GM21515 (cell line): ENCODE data around the gene GPATCH3.
"Not testable (repeated sequence)": the region's sequence is repeated elsewhere in the genome, so short reads cannot be mapped to it uniquely, and the experiment has no call there.

Experiments used
- ATAC-seq: cut with Tn5 transposase; IDR thresholded peaks from one replicate; pipeline ENCODE4 v1.9.1; 2021; ENCODE audit not compliant: unreplicated experiment

GPATCH3 gene, protein sequence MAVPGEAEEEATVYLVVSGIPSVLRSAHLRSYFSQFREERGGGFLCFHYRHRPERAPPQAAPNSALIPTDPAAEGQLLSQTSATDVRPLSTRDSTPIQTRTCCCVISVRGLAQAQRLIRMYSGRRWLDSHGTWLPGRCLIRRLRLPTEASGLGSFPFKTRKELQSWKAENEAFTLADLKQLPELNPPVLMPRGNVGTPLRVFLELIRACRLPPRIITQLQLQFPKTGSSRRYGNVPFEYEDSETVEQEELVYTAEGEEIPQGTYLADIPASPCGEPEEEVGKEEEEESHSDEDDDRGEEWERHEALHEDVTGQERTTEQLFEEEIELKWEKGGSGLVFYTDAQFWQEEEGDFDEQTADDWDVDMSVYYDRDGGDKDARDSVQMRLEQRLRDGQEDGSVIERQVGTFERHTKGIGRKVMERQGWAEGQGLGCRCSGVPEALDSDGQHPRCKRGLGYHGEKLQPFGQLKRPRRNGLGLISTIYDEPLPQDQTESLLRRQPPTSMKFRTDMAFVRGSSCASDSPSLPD

DNA sequence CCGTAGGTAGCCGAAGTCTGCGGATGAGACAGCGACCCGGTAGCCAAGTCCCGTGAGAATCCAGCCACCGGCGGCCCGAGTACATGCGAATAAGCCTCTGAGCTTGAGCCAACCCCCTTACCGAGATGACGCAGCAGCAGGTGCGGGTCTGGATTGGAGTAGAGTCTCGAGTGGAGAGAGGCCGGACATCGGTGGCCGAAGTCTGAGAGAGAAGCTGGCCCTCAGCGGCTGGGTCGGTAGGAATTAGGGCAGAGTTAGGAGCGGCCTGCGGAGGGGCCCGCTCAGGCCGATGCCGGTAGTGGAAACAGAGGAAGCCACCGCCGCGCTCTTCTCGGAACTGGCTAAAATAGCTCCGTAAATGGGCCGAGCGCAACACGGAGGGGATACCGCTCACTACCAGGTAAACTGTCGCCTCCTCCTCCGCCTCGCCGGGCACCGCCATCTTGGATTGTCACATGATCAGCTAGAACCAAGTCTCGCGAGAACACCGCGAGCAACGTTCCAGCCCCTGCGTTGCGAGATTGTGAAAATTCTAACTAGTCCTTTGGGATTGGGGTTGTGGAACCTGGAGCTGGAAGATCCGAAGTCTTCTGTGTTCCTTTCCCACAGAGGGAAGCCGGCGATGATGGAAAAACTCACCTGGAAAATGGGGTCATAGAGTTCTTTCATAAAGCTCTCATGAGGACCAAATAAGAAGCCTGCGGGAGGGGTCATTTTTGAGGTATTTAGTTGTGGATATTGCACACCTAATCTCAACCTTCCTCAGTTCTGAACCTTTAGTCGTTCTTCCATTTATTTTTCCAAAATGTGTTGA is at the start of gene GPATCH3:
Gene GPATCH3 (minus strand): TSS at position 467 of the 814 bp plus-strand sequence. CDS start 25 bp downstream, at position 442.
- peak; percentile 85 for ATAC-seq

DNA sequence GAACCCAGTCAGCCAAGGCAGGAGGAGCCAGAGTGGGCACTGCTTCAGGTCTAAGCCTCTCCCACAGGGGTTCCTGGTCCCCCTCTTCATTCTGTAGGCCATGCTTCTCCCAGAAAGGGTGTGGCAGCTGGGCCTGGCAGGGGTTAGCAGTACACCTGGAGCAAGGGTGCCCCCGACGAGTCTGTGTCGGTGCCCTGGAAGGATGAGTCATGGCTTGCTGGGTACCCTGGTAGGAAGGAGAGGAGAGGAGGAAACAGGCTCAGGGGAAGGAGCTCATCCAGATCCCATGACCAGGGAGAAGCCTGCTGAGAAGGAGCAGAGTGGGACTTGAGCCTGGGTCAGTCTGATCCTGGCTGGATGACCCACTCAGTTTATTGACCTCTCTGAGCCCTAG is 49.7 kb upstream of the GPATCH3 start:
- no peak for ATAC-seq

DNA sequence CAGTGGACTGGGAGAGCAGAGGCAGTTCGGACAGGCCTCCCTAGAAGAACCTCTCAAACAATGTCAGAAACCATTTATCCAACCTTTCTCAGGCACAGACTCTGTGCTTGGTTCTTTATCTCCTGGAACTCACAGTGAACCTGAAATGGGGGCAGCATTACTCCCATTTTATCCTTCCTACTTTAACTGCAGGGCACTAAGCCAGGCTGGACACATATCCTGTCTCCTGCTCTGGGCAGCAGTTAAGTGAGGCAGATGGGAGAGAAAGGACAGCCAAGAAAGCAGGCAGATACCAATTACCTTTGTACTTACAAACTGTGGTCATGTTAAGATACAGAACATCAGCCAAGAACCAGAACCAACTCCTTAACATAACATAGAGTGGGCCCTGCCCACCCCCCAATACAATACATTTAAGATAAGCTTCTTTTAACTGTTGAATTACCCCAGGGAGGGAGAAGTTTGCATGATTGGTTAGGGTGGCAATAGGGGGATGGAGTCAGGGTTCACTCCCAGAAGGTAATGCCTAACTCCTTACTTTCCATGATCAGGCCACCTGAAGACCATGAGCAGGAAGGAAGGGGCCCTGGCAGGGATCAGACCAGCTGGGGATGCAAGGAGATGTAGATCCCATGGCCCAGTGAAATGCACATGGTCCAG is 49.1 kb upstream of the GPATCH3 start:
- ATAC-seq, result no peak

DNA sequence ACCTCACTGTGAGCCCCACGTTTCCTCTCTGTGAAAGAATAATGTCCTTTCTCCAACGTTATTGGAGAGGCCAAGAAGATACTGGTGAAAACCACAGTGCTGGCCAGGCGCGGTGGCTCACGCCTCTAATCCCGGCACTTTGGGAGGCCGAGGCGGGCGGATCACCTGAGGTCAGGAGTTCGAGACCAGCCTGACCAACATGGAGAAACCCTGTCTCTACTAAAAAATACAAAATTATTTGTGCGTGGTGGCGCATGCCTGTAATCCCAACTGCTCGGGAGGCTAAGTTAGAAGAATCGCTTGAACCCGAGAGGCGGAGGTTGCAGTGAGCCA is 48.4 kb upstream of the GPATCH3 start:
- not testable (repeated sequence) for ATAC-seq

DNA sequence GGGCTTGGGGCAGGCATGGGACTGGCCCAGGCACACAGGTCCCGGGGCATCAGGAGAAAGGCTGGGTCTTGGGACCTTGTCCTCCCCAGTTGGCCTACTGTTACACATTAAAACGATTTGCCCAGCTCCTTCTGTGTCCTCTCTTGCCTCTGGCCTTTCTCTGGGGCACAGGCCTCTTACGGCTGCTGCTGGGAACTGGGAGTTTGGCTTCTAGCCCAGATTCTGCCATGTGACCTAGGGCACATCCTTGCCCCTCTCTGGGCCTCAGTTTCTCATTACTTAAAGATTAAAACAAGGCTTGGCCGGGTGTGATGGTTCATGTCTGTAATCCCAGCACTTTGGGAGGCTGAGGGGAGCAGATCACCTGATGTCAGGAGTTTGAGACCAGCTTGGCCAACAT is 46.0 kb upstream of the GPATCH3 start:
- ATAC-seq, result no peak

DNA sequence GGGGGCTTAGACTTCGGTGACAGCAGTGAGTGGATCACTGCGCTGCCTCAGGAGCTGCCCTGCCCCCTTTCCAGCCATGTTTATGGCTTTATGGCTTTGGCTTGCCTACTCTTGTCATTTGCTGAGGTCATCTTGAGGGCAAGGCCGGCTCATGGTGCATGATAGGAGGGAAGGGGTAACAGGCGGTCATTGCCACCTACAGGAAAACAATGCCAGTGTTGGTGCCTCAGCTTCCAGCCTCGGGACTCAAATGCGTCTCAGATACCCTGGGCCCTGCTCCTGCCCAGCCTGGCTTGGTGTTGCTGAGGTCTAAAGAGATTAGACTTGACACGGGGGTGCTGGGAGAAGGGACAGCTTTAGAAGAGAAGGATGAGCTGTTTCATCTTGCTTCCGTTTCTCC is 45.5 kb upstream of the GPATCH3 start:
- no peak for ATAC-seq

DNA sequence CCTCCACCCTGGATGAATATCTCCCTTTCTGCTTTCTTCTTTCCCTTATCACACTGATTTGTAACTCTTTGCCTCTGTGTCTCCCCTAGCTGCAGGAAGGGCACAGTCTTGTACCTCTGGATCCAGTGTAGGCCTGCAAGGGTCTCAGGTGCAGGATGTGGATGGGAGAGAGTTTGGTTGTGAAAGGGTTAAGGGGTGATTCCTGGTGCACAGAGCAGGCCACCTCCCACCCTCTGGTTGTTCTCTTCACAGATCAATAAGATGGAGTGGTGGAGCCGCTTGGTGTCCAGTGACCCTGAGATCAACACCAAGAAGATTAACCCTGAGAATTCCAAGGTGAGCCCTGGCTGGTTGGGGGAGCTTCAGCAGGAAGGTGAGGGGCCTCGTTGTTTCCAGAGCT is 44.9 kb upstream of the GPATCH3 start:
- no peak for ATAC-seq

DNA sequence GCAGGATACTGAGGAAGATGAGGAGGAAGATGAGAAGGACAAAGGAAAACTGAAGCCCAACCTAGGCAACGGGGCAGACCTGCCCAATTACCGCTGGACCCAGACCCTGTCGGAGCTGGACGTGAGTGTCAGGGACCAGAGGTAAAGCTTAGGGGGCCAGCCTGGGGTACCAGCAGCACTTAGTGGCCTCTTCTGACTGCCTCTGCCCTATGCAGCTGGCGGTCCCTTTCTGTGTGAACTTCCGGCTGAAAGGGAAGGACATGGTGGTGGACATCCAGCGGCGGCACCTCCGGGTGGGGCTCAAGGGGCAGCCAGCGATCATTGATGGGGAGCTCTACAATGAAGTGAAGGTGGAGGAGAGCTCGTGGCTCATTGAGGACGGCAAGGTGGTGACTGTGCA is 42.4 kb upstream of the GPATCH3 start:
- no peak for ATAC-seq

DNA sequence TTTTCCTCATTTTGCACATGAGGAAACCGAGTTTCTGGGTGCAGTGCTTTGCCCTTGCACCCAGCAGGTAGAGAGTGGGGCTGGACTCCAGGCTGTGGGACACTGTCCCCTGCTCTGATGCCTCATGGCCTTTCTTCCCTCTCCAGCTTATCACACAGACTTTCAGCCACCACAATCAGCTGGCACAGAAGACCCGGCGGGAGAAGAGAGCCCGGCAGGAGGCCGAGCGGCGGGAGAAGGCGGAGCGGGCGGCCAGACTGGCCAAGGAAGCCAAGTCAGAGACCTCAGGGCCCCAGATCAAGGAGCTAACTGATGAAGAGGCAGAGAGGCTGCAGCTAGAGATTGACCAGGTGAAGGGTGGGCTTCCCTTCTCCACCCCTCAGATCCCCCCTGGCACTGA is 41.0 kb upstream of the GPATCH3 start:
- no peak for ATAC-seq

DNA sequence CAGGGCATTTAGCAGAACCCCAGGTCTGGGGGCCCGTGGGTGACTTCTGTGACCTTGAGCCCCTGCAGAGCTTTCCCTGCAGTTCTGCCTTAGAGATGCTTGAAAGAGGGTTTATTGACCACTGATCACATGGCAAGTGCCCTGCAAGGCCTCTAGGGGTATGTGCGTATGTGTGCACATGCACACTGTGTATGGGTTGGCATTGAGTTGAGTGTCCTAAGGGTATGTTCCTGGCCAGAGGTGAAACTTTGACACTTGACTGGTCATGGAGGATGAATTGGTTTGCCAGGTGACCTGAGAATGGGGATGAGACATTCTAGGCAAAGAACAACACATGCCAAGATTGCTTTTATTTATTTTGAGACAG is 38.4 kb upstream of the GPATCH3 start:
- ATAC-seq, result no peak

DNA sequence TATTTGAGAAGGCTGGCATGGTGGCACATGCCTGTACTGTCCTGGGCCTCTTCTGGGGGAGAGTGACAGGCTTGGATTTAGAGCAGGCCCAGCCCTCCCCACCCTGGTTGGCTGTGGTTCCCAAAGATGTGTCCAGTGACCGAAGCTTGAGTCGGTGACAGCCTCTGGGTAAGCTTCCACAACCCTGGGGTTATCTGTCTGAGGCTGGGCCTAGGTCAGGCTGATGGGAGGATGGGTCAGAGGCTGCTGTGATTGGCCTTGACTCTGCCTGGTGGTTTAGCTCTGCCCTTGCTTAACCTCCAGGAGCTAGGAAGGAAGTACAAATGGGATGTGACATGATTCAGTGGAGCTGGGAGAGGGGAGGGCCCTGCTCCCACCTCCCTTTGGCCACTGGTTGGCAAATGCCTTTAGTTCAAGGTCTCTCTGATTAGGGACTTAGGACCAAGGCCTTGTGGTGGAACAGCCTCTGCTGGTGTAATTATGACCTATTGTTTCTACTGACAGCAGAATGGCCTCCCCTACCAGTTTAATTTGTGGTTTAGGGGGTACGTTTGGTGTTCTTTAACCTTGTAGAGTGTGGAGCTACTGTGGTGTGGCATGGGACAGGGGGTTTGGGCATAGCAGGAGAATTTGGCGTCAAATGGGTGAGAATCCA is 37.9 kb upstream of the GPATCH3 start:
- ATAC-seq, result no peak

DNA sequence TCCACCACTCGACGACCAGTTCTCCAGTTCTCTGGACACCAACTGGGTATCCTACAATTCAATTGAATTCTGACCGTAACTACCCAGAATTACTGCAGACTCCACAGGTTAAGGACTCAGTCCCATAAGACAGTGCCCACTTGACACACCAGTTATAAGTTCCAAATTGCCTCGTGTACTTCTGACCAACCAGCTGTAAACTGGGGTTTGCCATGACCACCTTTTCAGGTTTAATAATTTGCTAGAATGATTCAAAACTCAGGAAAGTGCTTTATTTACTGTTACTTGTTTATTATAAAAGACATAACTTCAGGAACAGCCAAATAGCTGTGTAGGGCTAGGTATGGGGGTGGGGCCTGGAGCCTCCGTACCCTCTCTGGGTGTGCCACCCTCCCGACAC is 36.6 kb upstream of the GPATCH3 start:
- ATAC-seq, result no peak

DNA sequence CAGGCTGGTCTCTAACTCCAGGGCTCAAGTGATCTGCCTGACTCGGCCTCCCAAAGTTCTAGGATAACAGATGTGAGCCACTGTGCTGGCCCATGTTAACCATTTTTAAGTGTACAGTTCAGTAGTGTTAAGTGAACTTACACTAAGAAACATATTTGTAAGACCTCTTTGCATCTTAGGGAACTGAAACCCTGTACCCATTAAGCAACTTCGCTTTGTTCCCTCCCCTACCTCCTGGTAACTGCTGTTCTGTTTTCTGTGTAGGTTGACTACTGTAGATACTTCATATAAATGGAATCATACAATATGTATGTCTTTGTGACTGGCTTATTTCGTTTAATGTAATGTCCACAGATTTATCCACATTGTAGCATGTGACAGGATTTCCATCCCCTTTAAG is 32.3 kb upstream of the GPATCH3 start:
- ATAC-seq, result no peak

DNA sequence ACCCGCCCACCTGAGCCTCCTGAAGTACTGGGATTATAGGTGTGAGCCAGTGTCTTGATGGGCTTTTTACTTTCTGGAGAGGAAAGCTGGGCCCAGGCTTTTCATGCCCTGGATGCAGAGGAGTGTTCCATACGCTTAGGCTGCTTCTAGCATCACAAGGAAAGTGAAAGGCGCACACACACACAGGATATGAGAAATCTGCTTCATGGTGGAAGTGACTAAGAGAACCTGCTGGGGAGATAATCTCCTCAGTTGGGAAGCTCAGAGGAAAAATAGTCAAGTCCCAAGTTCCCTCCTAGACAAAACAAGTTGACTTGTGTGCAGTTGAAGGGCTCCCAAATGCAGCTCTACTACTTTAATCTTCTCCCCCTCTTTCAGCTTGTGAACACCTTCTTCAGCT is 23.4 kb upstream of the GPATCH3 start:
- ATAC-seq, result no peak

DNA sequence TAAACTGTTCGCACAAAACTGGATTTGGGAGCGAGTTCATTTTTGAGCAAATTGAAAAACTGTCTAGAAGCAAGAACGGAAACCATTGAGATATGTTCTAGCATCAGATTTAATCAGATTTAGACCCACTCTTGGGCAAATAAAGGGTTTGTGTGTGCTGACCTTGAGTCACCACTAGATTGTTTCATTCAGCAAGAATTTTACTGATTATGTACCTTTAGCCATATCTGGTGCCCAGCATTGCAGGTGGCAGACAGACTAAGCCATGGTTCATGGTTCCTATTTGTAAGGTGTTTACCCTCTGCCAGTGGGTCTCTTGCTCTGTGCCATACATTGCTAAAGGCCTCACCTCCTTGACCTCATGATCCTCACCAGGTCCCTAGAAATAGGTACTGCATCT is 22.6 kb upstream of the GPATCH3 start:
- no peak for ATAC-seq

DNA sequence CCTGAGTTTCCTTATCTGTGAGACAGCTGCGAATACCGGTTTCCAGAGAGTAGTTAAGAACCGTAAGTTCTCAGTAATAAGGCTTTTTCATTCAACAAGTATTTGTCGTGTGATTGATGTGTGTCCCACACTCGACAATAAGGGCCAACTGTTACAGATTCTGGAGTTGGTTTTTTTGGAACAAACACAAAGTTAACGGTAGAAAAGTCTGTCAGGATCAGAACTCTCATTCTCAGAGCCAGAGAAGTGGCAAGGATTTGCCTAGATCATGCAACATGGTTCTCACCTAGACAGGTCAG is 22.1 kb upstream of the GPATCH3 start:
- ATAC-seq, result no peak

DNA sequence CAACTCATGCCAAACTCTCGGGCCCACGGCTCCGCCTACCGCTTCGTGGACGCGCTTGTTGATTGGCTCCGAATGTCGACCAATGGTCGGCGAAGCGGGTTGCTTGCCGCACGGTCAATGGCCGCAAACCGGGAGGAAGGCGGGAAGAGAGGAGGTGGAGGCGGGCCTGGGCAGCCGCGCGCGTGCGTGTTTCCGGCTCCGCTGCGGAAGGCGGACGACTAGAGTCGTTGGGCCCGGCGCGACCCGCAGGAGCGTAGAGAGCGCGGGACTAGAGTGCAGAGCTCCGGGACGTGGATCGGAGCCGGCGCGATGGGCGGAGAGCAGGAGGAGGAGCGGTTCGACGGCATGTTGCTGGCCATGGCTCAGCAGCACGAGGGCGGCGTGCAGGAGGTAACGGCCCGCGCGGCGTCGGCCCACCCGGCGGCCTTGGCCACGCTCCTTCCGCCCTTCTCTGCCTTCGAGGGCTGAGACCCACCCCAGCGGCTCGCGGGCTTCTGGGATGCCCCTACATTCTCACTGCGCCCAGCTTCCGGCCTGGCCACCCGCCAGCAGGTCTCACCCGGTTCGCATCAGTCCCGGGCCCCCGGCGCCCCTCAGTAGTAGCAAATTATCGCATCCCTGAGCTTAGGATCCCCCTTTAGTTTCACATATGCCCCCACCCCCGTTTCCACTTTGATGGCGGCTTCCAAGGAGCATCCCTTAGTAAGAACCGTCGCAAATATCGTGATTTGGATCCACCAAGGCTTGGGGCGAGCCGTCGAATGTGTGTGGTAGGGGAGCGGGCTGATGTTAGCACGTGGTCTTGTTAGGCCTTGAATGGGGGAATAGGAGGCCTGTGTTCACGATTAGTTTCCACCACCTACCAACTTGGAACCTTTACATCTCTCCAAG is 21.5 kb upstream of the GPATCH3 start, which contains the start of gene NUDC:
Gene NUDC (plus strand): TSS at position 204 of the 891 bp plus-strand sequence. CDS start 106 bp downstream, at position 310.
- ATAC-seq, result peak; percentile 95

DNA sequence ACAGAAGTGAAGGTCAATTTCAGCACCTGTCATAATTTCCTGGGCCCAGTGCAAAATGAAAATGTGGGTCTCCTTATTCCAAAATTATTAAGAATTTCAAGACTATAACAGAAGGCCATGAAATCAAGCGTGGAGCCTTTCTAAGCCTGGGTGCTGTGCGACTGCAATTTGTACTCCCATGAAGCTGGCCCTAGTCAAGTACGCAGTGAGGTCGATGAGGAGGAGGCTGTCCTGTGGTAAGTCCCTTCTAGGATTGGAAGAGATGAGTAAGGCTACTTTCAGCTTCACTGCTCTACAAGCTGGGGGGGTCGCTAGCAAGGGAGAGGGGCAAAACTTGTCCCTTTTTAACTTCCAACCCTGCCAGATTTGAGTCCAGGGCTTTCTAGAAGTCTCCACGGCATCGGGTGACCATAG is 20.9 kb upstream of the GPATCH3 start:
- no peak for ATAC-seq

DNA sequence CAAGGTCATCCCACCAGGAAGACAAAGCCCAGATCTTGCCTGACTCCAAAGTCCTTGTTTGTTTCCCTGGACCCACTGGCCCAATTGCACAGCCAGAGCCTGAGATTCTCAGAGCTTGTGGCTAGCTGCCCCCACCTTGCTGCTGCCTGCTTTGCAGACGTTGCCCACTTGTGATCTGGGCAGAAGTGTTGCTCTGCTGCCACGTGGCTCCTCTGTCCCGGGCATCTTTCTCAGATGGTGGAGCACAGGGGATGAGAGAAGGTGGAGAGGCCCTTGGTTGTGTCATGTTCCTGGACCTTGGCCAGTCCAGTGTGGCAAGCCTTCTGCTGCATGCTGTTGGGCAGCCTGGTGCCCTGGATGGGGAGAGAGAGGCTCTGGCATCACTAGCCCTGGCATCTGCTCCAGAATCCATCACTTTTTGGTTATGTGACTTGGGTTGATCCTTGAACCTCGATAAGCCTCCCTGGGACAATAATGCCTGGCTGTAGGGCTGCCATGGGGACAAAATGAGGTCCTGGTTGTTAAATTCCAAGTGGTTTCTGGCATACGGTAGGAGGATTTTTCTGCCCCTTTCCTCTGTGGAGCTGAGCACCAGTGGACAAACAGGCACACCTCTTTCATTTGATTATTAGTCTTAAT is 15.1 kb upstream of the GPATCH3 start:
- ATAC-seq, result no peak
